Activated CD4-positive, alpha-beta T cell treated with anti-CD3 and anti-CD28 coated beads, Interleukin-2, amount 10 ng/mL, durations not matched to agents 24 days and 14 days (primary cell): ENCODE measurements around the gene RAB8B. TPM values are rescaled to one million over a fixed set of nuclear protein-coding genes. Genes with fewer than 3 reads are reported as not detected.

Experiments
- DNase-seq: peaks from one replicate; pipeline ENCODE4 v3.0.0; 2022
- H3K27ac Mint-ChIP-seq: one replicate; pipeline ENCODE4 v1.8.0; 2022; ENCODE audit warnings: mild to moderate bottlenecking, mixed read lengths
- H3K27me3 Mint-ChIP-seq: one replicate; pipeline ENCODE4 v1.8.0; 2022; ENCODE audit warnings: mixed read lengths
- H3K36me3 Mint-ChIP-seq: one replicate; pipeline ENCODE4 v1.8.0; 2022; ENCODE audit warnings: low read depth, mild to moderate bottlenecking, mixed read lengths
- H3K4me1 Mint-ChIP-seq: one replicate; pipeline ENCODE4 v1.8.0; 2021; ENCODE audit warnings: mixed read lengths
- H3K4me3 Mint-ChIP-seq: one replicate; pipeline ENCODE4 v1.8.0; 2022; ENCODE audit warnings: mild to moderate bottlenecking, moderate library complexity, mixed read lengths
- H3K9me3 Mint-ChIP-seq: one replicate; pipeline ENCODE4 v1.8.0; 2021; ENCODE audit warnings: mixed read lengths
- intact Hi-C: fragments of 100-400 bp; cut with micrococcal nuclease; formaldehyde crosslinking; loops from one replicate; pipeline ENCODE4 v1.15.1; 2023
- total RNA-seq: library from RNA; stranded (reverse); gene quantifications from 2 replicates; pipeline ENCODE4 v1.2.3, GENCODE V29; 2022

RAB8B gene
- 186 and 187 TPM in 2 replicates for total RNA-seq

DNA sequence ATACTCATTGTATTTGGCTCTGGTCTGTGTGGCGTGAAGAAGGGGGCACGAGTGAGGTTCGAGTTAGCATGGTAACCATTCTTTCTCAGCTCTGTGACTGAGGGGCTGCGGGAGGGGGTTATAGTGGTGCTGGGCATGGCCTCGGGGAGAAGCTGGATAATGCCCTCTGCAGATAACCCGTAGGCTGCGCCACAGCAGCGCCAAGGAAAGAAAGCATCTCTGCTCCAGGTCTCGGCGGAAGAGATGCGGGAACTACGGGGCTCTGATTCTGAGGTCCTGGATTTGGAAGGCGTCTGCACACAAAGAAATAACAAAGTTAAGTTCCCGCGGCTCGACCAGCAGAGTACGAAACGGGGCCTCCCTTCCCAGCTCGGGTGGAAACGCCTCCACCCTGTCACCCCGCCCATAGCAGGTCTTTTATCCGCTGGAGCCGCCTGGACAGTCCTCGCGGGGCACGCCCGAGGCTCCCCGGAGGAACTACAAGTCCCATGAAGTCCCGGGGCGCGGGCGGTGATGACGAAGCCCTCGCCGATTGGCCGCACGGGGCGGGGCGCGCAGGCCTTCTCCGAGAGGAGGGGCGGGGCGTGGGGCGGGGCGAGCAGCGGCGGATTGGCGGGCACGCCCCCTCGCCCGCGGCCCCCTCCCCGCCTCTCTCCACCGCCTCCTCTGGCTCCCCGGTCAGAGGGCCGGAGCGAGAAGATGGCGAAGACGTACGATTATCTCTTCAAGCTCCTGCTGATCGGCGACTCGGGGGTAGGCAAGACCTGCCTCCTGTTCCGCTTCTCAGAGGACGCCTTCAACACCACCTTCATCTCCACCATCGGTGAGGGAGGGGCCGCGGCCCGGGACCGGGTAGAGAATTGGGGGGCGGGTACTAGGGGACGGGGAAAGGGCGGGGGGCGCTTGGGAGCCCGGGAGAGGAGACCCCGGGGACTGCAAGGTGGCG, at the start of gene RAB8B:
Gene RAB8B (plus strand): TSS at position 681 of the 946 bp plus-strand sequence. CDS start 19 bp downstream, at position 700.
- peaks cover 6% of the 10 kb centered on the region for H3K27me3 Mint-ChIP-seq
- DNase-seq, result peak; percentile 99
- peak within 1 kb of the TSS; percentile 92 for H3K27ac Mint-ChIP-seq
- H3K4me3 Mint-ChIP-seq, result peak within 1 kb of the TSS; percentile 92
- intact Hi-C loops, result loop anchor here (1.0 to 2.0 kb wide), 4 partner anchors 32 to 88 kb away; partner anchors contain the start of genes APH1B and RPS27L
- no peaks in the 10 kb centered on the region for H3K9me3 Mint-ChIP-seq
- H3K4me1 Mint-ChIP-seq, result peaks cover 39% of the 10 kb centered on the region
- peaks cover 30% of the 10 kb centered on the region for H3K36me3 Mint-ChIP-seq

DNA sequence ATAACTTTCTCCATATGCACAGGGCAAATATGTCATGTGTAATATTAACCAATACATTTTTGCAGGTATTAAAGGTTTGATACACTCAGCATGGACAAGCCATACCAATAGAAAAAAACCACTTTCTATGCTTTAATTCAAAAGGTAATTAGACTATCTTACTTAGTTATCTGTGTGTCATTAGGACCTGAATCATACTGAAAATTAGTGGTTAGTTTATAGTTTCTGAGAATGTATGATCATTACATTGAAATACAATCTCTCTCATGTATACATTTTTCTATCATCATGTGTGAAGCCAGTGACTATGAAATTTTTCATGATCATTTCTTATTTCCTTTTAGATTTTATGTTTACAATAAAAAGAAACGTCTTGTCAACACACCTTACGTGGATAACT, 48.5 kb upstream of the RAB8B start:
- Mint-ChIP-seq H3K27ac (no peak overlapping the region), H3K36me3 (peaks cover 23% of the 10 kb centered on the region), H3K4me3 (no peak overlapping the region), H3K4me1 (peaks cover 5% of the 10 kb centered on the region), H3K9me3 (no peaks in the 10 kb centered on the region), H3K27me3 (no peaks in the 10 kb centered on the region)
- intact Hi-C loops, result no loop called here
- no peak for DNase-seq

DNA sequence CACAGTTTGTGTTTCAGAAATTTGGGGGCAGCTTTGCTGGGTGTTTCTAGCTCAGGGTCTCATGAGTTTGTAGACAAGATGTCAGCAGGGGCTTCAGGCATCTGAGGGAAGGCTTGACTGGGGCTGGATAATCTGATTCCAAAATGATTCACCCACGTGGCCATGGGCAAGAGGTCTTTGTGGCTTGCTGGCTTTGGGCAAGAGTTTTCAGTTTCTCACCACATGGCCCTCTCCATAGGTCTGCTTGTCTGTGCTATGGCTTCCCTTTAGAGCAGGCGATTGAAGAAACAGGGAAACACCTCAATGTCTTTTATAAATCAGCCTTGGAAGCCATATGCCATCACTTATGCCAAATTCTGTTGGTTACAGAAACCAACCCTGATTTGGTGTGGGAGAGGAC, 44.0 kb upstream of the RAB8B start:
- Mint-ChIP-seq H3K4me1 (peaks cover 10% of the 10 kb centered on the region), H3K36me3 (peaks cover 34% of the 10 kb centered on the region), H3K4me3 (no peak overlapping the region), H3K27ac (no peak overlapping the region), H3K27me3 (no peaks in the 10 kb centered on the region), H3K9me3 (no peaks in the 10 kb centered on the region)
- intact Hi-C loops, result no loop called here
- DNase-seq, result no peak

DNA sequence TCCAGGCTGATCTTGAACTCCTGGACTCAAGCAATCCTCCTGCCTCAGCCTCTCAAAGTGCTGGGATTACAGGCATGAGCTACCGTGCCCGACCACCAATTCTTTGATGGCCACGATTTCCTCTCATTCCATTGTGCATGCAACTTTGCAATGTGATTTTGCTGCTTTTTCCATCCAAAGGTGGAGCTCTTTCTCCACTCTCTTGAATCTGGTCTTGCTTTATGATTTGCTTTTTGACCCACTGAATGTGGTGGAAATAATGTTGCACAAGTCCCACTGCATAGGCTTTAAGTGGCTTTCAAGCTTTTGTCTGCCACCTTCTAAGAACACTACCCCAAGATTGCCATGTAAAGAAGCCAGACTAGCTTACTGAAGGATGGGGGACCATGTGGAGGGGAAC, 42.7 kb upstream of the RAB8B start:
- H3K36me3 Mint-ChIP-seq, result peaks cover 38% of the 10 kb centered on the region
- no peak overlapping the region for H3K4me3 Mint-ChIP-seq
- no peak for DNase-seq
- no peaks in the 10 kb centered on the region for H3K27me3 Mint-ChIP-seq
- intact Hi-C loops, result no loop called here
- H3K9me3 Mint-ChIP-seq, result no peaks in the 10 kb centered on the region
- peaks cover 10% of the 10 kb centered on the region for H3K4me1 Mint-ChIP-seq
- peak overlapping the region; percentile 39 for H3K27ac Mint-ChIP-seq

DNA sequence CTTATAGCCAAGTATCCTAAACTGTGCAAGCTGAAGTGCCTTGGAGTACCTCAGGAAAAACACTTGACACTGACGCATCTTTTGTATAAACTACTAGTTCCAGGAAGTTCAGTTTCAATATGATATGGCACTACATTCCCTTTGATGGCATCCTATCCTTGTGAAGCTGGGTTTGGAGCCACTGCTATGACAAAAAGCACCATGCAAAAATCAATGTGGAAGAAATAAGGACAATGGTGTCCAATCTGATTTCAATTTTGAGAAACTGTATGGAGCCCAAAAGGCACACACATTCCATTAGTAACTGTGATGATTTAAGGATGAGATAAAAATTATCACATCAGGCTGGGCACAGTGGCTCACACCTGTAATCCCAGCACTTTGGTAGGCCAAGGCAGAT, 37.7 kb upstream of the RAB8B start:
- no peak for DNase-seq
- Mint-ChIP-seq H3K27me3 (no peaks in the 10 kb centered on the region), H3K27ac (no peak overlapping the region), H3K4me3 (no peak overlapping the region), H3K9me3 (no peaks in the 10 kb centered on the region), H3K4me1 (peaks cover 26% of the 10 kb centered on the region), H3K36me3 (peaks cover 48% of the 10 kb centered on the region)
- intact Hi-C loops, result no loop called here

DNA sequence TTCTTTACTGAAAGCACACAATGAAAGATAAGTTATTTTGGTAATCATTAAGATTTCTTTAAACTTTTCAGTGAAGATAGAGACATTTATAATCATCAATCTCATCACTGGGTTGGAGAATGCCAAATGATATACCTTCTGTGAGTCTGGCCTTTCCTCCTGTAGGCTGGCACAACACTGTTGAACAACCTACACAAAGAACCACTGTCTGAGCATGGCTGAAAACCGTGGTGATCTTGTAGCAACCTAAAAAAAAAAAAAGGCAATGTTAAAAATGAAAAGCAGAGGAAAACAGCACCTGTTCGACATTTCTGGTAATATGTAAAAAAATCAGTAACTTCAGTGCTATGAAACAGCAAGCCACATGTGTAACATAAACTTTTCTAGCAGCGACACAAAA, 33.9 kb upstream of the RAB8B start:
- Mint-ChIP-seq H3K27me3 (no peaks in the 10 kb centered on the region), H3K4me3 (peak overlapping the region; percentile 100), H3K27ac (peak overlapping the region; percentile 60), H3K9me3 (no peaks in the 10 kb centered on the region), H3K36me3 (peaks cover 38% of the 10 kb centered on the region), H3K4me1 (peaks cover 21% of the 10 kb centered on the region)
- intact Hi-C loops, result loop anchor here (5.0 kb wide), 2 partner anchors 122 to 247 kb away; partner anchors contain the start of gene APH1B
- no peak for DNase-seq

DNA sequence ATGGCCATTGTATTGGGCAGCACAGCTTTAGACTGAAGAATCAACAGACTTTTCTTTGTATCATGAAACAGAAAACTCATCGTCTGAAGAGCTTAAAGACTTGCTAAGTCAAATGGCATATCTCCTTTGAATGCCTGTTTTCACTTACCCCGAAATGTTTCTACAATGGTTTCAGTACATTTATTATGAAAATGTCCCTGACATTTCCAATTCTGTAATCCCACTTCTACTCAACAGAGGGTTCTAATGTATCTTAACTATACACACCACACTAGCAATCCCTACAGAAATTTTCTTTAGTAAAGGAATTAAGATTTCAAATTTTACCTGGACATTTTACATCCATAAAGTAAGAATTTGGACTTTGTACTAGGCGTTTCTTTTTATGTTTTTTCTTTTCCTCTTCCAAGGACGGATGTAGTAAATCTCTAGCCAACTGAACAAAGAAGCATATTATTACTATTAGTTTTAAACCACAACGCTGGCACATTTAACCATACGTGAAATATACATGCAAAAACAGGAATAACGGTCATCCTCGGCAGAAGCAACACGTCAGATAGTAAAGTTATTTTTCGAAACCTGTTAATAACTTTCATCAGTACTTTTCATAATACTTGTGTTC, 33.2 kb upstream of the RAB8B start:
- intact Hi-C loops, result loop anchor here (2.0 to 5.0 kb wide), 4 partner anchors 33 to 246 kb away; partner anchors contain the start of genes APH1B and RAB8B
- H3K36me3 Mint-ChIP-seq, result peaks cover 36% of the 10 kb centered on the region
- peaks cover 21% of the 10 kb centered on the region for H3K4me1 Mint-ChIP-seq

DNA sequence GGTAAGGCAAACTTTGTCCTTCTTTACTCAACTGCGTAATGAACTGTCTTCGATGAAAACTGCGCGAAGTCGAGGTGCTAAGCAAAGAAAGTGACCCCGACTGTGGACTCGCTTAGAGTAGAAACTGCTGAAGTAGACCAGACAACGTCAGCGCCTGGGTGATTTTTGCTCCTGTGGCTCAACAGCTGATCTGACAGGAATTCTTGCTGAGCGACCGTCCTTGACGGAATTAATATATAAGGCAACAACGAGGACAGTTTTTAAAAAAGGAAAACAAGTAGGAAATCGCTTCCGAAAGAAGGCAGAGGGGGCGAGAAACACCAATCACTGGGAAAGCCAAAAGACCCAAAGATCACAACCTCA, 32.7 kb upstream of the RAB8B start:
- intact Hi-C loops, result loop anchor here (1.0 to 5.0 kb wide), 7 partner anchors 21 to 246 kb away; partner anchors contain the start of genes APH1B, LACTB and RAB8B
- H3K27ac Mint-ChIP-seq, result peak overlapping the region; percentile 100
- H3K4me3 Mint-ChIP-seq, result peak overlapping the region; percentile 100
- no peaks in the 10 kb centered on the region for H3K9me3 Mint-ChIP-seq
- peaks cover 18% of the 10 kb centered on the region for H3K4me1 Mint-ChIP-seq
- H3K27me3 Mint-ChIP-seq, result no peaks in the 10 kb centered on the region
- peak; percentile 75 for DNase-seq
- H3K36me3 Mint-ChIP-seq, result peaks cover 31% of the 10 kb centered on the region

More for the DNA sequence above, 33.2 kb upstream of the RAB8B start:
- no peaks in the 10 kb centered on the region for H3K9me3 Mint-ChIP-seq
- H3K27ac Mint-ChIP-seq, result peak overlapping the region; percentile 100
- no peak for DNase-seq
- H3K27me3 Mint-ChIP-seq, result no peaks in the 10 kb centered on the region
- H3K4me3 Mint-ChIP-seq, result peak overlapping the region; percentile 100

DNA sequence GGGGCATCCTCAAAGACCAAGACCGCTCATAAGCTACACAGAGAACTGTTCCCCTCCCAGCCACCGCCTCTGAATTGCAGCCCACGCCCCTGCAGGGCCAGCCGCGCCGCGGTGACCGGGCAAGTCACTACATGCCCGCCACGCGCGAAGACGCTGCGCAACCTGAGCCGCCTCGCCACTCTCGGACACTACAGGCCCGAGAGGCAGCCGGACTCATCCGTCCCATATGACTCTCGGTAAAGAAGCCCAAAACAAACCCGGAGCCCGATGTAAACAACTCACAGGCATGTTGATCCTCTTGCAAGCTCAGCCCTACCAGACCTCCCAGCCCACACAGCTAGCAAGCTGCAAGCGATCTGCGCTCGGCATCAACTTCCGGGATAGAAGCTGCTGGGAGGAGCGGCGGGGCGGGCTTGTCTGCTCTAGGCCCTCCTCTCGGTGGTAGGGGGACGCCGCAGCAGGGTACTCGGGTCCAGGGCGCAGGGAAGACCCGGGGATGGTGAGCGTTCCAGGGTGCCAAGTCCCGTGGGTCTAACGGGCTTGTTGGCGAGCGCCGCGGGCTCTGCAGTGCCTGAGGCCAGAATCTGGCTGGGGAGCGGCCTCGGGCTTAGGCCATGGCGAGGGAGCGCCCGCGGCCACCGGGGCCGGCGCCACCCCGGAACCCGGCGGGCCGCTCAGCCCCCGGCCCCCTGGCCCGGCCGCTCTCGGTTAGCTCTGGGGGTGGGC, 32.1 kb upstream of the RAB8B start, which contains the start of gene RPS27L:
Gene RPS27L (minus strand): TSS at position 360 of the 726 bp plus-strand sequence. CDS start 72 bp downstream, at position 288.
- intact Hi-C loops, result loop anchor here (1.0 to 5.0 kb wide), 7 partner anchors 20 to 245 kb away; partner anchors contain the start of genes APH1B, LACTB and RAB8B
- H3K27ac Mint-ChIP-seq, result peak within 1 kb of the TSS; percentile 100
- DNase-seq, result peak; percentile 97
- H3K27me3 Mint-ChIP-seq, result no peaks in the 10 kb centered on the region
- peaks cover 16% of the 10 kb centered on the region for H3K4me1 Mint-ChIP-seq
- H3K9me3 Mint-ChIP-seq, result no peaks in the 10 kb centered on the region
- H3K36me3 Mint-ChIP-seq, result peaks cover 30% of the 10 kb centered on the region
- H3K4me3 Mint-ChIP-seq, result peak within 1 kb of the TSS; percentile 100

DNA sequence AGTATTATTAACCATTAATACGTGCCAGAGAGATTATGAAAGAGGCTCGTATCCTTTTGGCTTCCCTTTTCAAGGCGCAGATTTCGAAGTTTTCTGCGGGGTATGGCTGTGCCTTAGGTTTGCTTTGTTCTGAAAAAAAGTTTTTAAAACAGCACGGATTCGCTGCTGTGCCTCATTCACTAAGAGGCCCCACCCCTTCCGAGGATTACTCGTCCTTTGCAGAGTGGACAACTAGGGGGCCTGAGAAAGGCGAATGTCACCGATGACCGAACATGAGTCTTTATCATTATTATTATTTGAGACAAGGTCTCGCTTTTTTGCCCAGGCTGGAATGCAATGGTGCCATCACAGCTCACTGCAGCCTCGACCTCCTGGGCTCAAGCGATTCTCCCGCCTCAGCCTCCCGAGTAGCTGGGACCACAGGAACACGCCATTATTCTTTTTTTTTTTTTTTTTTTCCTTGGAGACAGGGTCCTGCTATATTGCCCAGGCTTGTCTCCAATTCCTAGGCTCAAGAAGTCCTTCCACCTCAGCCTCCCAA, 31.4 kb upstream of the RAB8B start:
- Mint-ChIP-seq H3K27me3 (no peaks in the 10 kb centered on the region), H3K4me3 (peak overlapping the region; percentile 100), H3K27ac (peak overlapping the region; percentile 89), H3K9me3 (no peaks in the 10 kb centered on the region), H3K4me1 (peaks cover 13% of the 10 kb centered on the region), H3K36me3 (peaks cover 24% of the 10 kb centered on the region)
- intact Hi-C loops, result loop anchor here (1.0 to 5.0 kb wide), 7 partner anchors 19 to 244 kb away; partner anchors contain the start of genes APH1B, LACTB and RAB8B
- DNase-seq, result peak; percentile 79

DNA sequence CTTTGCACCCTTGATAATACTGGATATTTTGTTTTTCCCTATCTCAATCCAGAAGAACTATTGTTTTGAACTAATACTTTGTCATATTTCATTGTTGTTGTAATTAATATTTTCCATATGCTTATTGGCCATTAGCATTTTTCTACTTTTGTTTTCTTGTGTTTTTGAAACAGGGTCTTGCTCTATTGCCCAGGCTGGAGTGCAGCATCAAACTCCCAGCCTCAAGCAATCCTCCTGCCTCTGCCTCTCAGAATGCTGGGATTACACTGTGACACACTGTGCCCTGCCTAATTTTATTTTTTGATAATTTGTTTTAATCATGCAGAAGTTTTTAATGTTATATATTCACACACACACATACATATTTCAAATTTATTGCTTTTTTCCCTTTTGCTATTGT, 28.8 kb upstream of the RAB8B start:
- peaks cover 4% of the 10 kb centered on the region for H3K27me3 Mint-ChIP-seq
- H3K4me3 Mint-ChIP-seq, result no peak overlapping the region
- H3K36me3 Mint-ChIP-seq, result peaks cover 11% of the 10 kb centered on the region
- H3K27ac Mint-ChIP-seq, result no peak overlapping the region
- no peaks in the 10 kb centered on the region for H3K9me3 Mint-ChIP-seq
- intact Hi-C loops, result no loop called here
- DNase-seq, result no peak
- peaks cover 5% of the 10 kb centered on the region for H3K4me1 Mint-ChIP-seq

DNA sequence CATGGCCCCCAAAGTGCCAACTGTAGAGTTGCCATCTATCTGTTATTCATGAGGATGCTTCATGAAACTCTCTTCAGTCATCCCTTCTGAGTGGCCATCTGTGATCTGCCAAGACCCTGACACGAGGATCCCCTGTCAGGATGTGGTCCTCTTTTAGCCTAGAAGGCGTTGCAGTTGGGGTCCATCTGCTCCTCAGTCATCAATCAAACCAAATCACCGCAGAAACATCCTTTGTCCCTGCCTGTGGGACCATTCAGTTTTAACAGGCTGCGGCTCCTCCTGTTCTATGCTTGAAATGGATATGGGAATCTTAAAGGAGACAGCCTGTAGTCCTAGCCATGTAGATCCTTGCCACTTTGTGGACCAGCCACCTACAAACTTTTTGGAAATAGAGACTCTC, 26.2 kb upstream of the RAB8B start:
- H3K27ac Mint-ChIP-seq, result no peak overlapping the region
- intact Hi-C loops, result no loop called here
- peaks cover 6% of the 10 kb centered on the region for H3K4me1 Mint-ChIP-seq
- H3K36me3 Mint-ChIP-seq, result no peaks in the 10 kb centered on the region
- H3K27me3 Mint-ChIP-seq, result peaks cover 5% of the 10 kb centered on the region
- H3K9me3 Mint-ChIP-seq, result no peaks in the 10 kb centered on the region
- DNase-seq, result no peak
- no peak overlapping the region for H3K4me3 Mint-ChIP-seq
